ENCODE results near the gene SSNA1. TPM values are rescaled to one million over a fixed set of nuclear protein-coding genes. Genes with fewer than 3 reads are reported as not detected.

Gene SSNA1
- total RNA-seq, 1 donor from 2014 or later, result 57.6 TPM

DNA sequence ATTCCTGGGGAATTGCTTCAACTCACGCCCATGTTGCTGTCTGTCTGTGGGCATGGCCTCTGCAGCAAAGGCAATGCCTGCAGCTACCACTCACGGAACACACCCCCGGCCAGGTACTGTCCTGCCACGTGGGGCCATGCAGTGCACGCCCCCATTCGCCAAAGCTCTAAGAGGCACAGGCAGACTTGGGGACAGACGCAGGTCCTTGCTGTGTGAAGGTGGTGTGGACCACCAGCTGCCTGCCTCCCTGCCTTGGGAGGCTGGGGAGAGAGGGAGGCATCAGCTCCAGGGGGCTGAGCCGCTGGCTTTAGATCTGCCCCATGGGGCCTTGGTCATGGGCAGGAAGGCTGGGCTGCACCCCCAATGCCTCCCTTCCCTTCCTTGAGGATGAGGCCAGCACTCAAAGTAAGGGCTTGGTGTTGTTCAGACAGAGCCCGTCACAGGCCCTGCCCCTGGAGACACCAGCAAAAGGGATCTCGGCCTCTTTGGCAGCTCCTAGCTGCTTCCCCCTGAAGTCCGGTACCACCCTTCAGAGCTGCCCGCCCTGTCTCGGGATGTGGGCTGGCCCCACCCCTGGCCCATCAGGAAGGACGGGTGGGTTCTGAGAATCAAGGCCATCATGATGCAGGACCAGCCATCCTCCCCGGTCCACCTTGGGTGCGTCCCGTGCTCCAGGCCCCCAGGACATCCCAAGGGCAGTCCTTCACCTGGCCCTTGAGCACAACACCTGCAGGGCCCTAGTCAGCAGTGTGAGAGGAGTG lies 47.2 kb upstream of the SSNA1 start:
- intact Hi-C loops (cut with DNase I), result no loop called here
- Histone ChIP-seq H3K4me1 (peaks cover 6% of the 10 kb centered on the region), H3K4me3 (no peak overlapping the region), H3K9me3 (no peaks in the 10 kb centered on the region), H3K27me3 (ENCODE audit: low read depth) (peaks cover 83% of the 10 kb centered on the region), H3K27ac (no peak overlapping the region), H3K36me3 (no peaks in the 10 kb centered on the region)
- TF ChIP-seq, protein P1, sequence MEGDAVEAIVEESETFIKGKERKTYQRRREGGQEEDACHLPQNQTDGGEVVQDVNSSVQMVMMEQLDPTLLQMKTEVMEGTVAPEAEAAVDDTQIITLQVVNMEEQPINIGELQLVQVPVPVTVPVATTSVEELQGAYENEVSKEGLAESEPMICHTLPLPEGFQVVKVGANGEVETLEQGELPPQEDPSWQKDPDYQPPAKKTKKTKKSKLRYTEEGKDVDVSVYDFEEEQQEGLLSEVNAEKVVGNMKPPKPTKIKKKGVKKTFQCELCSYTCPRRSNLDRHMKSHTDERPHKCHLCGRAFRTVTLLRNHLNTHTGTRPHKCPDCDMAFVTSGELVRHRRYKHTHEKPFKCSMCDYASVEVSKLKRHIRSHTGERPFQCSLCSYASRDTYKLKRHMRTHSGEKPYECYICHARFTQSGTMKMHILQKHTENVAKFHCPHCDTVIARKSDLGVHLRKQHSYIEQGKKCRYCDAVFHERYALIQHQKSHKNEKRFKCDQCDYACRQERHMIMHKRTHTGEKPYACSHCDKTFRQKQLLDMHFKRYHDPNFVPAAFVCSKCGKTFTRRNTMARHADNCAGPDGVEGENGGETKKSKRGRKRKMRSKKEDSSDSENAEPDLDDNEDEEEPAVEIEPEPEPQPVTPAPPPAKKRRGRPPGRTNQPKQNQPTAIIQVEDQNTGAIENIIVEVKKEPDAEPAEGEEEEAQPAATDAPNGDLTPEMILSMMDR (IDR thresholded peaks at IDR 0.05), result no peak
- DNase-seq (no peak), ATAC-seq (no peak)

DNA sequence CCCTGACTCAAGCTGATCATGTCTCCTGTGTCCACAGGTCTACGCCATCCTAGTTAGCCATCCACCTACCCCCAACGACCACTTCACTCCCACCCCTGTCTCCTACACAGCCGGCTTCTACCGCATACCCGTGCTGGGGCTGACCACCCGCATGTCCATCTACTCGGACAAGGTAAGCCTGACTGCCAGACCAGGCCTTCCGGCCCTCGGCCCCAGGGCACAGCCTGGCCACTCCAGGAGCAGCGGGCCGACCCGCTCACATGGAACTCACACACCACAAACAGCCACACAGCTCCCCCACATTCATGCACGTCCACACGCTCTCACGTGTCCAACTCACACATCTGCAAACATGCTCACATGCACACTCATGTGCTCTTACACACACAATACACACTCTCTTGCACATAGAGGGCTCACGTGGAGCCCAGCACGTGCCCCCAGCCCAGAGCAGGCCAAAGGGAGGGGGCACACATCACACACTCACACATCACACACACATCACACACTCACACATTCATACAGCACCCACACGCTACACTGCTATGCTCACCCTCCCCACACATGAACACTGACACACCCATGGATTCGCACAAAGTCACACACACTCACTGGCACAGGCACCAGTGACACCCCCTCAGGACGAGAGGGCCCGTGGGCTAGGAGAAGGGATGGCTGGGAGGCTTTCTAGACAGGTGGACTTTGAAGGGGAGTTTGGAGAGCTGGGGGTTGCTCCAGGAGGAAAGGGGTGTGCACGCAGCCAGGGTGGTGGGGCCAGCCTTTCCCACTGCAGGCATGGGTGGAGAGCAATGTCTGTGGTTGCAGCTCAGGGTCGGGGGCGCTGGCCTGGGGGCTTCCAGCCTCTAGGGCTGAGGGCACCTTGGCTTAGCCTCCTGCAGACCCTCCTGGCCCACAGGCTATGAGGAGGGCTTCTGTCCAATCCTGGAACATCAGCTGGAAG lies 46.2 kb upstream of the SSNA1 start:
- no peak for DNase-seq

DNA sequence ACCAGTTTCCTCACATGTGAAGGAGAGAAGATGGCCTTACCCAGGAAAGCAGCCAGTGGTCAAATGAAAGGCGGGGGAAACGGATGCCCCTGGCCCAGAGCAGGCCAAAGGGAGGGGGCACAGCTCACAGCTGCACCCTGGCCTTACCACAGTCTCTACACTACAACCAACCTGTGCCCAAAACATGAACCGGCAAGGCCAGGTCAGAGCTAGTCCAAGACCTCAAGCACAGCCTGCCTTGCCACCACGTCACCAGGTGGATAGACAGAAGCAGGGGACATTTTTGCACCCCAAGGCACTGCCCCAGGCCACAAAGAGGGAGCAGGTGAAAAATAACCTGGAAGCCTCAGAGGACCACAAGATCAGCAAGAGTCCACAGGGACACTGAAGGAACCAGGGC lies 45.0 kb upstream of the SSNA1 start:
- intact Hi-C loops (cut with DNase I), result no loop called here
- no peak for DNase-seq
- no peak for ATAC-seq
- H3K36me3 ChIP-seq, result no peaks in the 10 kb centered on the region
- H3K27ac ChIP-seq, result no peak overlapping the region
- TF ChIP-seq, protein P1 (IDR thresholded peaks at IDR 0.05), result no peak
- no peaks in the 10 kb centered on the region for H3K9me3 ChIP-seq
- H3K4me3 ChIP-seq, result no peak overlapping the region
- peaks cover 6% of the 10 kb centered on the region for H3K4me1 ChIP-seq
- H3K27me3 ChIP-seq (ENCODE audit: low read depth), result peaks cover 80% of the 10 kb centered on the region

More for the DNA sequence above, 46.2 kb upstream of the SSNA1 start:
- Histone ChIP-seq H3K36me3 (no peaks in the 10 kb centered on the region), H3K27me3 (ENCODE audit: low read depth) (peaks cover 81% of the 10 kb centered on the region), H3K4me1 (peaks cover 6% of the 10 kb centered on the region), H3K9me3 (no peaks in the 10 kb centered on the region), H3K27ac (no peak overlapping the region), H3K4me3 (no peak overlapping the region)
- ATAC-seq, result no peak
- TF ChIP-seq, protein P1 (IDR thresholded peaks at IDR 0.05), result no peak
- intact Hi-C loops (cut with DNase I), result no loop called here

DNA sequence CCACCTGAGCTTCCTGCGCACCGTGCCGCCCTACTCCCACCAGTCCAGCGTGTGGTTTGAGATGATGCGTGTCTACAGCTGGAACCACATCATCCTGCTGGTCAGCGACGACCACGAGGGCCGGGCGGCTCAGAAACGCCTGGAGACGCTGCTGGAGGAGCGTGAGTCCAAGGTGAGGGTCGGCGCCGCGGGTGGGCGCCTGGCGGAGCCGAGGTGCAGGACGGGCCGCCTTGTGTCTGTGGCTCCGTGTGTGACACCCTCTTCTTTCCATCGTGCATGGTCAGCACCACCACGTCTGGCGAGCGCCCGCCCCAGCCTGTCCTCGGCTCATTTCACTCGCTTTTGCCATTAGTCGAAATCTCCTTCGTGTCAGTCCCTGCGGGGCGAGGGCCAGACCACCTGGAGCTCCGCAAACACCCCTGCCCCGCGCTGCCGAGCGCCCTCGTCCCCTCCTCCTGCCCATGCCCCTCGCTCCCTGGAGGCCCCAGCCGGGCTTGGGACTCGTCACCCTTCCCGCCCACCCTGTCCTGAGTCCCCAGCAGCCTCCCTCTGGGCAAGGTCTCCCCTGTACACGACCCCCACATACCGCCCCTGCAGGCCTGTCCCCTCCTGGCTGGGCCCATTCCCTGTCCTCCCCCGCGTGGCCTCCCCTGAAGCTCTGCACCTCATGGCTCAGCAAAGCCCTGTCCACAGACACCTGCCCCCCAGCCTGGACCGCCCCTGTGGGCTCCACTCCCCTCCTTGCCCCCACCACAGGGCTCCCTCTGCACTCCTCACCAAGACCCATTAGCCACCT lies 42.5 kb upstream of the SSNA1 start:
- H3K36me3 ChIP-seq, result no peaks in the 10 kb centered on the region
- H3K4me1 ChIP-seq, result no peaks in the 10 kb centered on the region
- H3K27me3 ChIP-seq (ENCODE audit: low read depth), result peaks cover 58% of the 10 kb centered on the region
- H3K27ac ChIP-seq, result no peak overlapping the region
- DNase-seq (no peak), ATAC-seq (no peak)
- intact Hi-C loops (cut with DNase I), result no loop called here
- H3K9me3 ChIP-seq, result no peaks in the 10 kb centered on the region
- TF ChIP-seq, protein P1 (IDR thresholded peaks at IDR 0.05), result no peak
- no peak overlapping the region for H3K4me3 ChIP-seq

DNA sequence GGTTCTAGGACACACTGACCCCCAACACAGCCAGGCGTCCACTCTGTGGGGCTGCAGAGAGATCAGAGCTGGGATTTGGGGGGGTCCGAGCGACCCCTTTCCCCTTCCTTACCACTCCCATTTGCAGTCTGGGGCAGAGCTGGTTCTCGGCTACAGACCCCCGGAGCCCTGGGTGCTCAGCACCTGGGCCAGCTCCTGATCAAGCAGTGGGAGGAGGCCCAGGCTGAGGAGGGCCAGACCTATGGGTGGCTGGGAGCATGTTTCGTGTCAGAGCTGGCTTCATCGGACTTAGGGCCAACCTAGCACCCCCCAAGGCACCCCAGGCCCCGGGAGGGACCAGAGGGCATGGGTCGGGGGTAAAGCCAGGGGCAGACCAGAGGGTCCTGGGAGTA lies 42.0 kb upstream of the SSNA1 start:
- H3K36me3 ChIP-seq, result no peaks in the 10 kb centered on the region
- H3K9me3 ChIP-seq, result no peaks in the 10 kb centered on the region
- ATAC-seq (no peak), DNase-seq (no peak)
- TF ChIP-seq, protein P1 (IDR thresholded peaks at IDR 0.05), result no peak
- H3K4me1 ChIP-seq, result no peaks in the 10 kb centered on the region
- no peak overlapping the region for H3K4me3 ChIP-seq
- intact Hi-C loops (cut with DNase I), result no loop called here
- H3K27ac ChIP-seq, result no peak overlapping the region
- peaks cover 52% of the 10 kb centered on the region for H3K27me3 ChIP-seq (ENCODE audit: low read depth)

All from lower lobe of right lung (tissue), 2 donors.